ENCODE measurements around the gene CLDN19.

- TF ChIP-seq CTCF (IDR thresholded peaks at IDR 0.05 in 2 of 3, conservative IDR thresholded peaks at IDR 0.05 in 1 of 3; ENCODE audit: borderline replicate concordance in 1 of 3, insufficient read depth in 1 of 3, low read depth in 2 of 3, low read length in 2 of 3) = no peak
- TF ChIP-seq POLR2AphosphoS5 (IDR thresholded peaks at IDR 0.05; ENCODE audit: low read depth, low read length) = no peak
- TF ChIP-seq ELF1 (IDR thresholded peaks at IDR 0.05; ENCODE audit: borderline replicate concordance, low read depth) = no peak
- no peak for TF ChIP-seq POLR2A (IDR thresholded peaks at IDR 0.05; ENCODE audit: borderline replicate concordance, extremely low read depth, insufficient read depth, insufficient read length)
- TF ChIP-seq TCF7L2 (IDR thresholded peaks at IDR 0.05; ENCODE audit: borderline replicate concordance, extremely low read depth, insufficient read depth, insufficient read length) = no peak
- TF ChIP-seq ZFX (IDR thresholded peaks at IDR 0.05) = no peak
- no peak for TF ChIP-seq EZH2phosphoT487 (IDR thresholded peaks at IDR 0.05; ENCODE audit: borderline replicate concordance)
- TF ChIP-seq CBX3 (IDR thresholded peaks at IDR 0.05; ENCODE audit: low read depth) = no peak
- no peak for TF ChIP-seq EZH2 (IDR thresholded peaks at IDR 0.05)
- no peak for TF ChIP-seq SP1 (IDR thresholded peaks at IDR 0.05; ENCODE audit: low read depth)
- no peak for TF ChIP-seq ZBTB33 (IDR thresholded peaks at IDR 0.05; ENCODE audit: extremely low read depth, insufficient replicate concordance, low read length)
- TF ChIP-seq SRF (IDR thresholded peaks at IDR 0.05; ENCODE audit: low read depth) = no peak
Observed at GRCh38 chr1:42723511-42723910, 16.5 kb downstream of the CLDN19 start.
